ENCODE data around the gene RASIP1. TPM values are rescaled to one million over a fixed set of nuclear protein-coding genes. Genes with fewer than 3 reads are reported as not detected.

Gene RASIP1
- total and polyA plus RNA-seq, 2 of the 8 experiments (the other 6 are each of a cell fraction or from before 2014, with no cell fraction given) = 9.3 to 11.4 TPM

- TF ChIP-seq CEBPB (IDR thresholded peaks at IDR 0.05; ENCODE audit: low read depth, low read length) = no peak
- no peak for TF ChIP-seq RXRA (IDR thresholded peaks at IDR 0.05; ENCODE audit: insufficient read depth, low read depth, low read length)
- peak; percentile 71; the same call in 1 of the 2 replicates for TF ChIP-seq GABPA (IDR thresholded peaks at IDR 0.05; ENCODE audit: borderline replicate concordance, insufficient read depth, low read length)
- TF ChIP-seq FOSL1 (IDR thresholded peaks at IDR 0.05; ENCODE audit: insufficient read depth, low read depth, low read length) = no peak
- no peak for TF ChIP-seq ATF2 (IDR thresholded peaks at IDR 0.05; ENCODE audit: low read length)
- no peak for TF ChIP-seq CREB1 (IDR thresholded peaks at IDR 0.05)
- TF ChIP-seq CBX8 (IDR thresholded peaks at IDR 0.05; ENCODE audit: borderline replicate concordance, low read depth, low read length) = no peak
- no peak for TF ChIP-seq EP300 (IDR thresholded peaks at IDR 0.05; ENCODE audit: borderline replicate concordance in 1 of 2, low read depth in 2 of 2, low read length in 2 of 2)
- TF ChIP-seq KDM1A (IDR thresholded peaks at IDR 0.05; ENCODE audit: borderline replicate concordance, low read length) = peak; percentile 76; the same call in 1 of the 2 replicates
- TF ChIP-seq RFX5 (IDR thresholded peaks at IDR 0.05; ENCODE audit: borderline replicate concordance, low read depth, low read length) = peak; percentile 37; the same call in 1 of the 2 replicates
- no peak for TF ChIP-seq EZH2 (IDR thresholded peaks at IDR 0.05; ENCODE audit: low read depth, low read length, severe bottlenecking)
- no peak for TF ChIP-seq POLR2A (IDR thresholded peaks at IDR 0.05; ENCODE audit: control extremely low read depth in 1 of 2, low read depth in 2 of 2, low read length in 2 of 2)
- TF ChIP-seq SIRT6 (IDR thresholded peaks at IDR 0.05; ENCODE audit: low read length) = no peak
- no peak for TF ChIP-seq PHF8 (conservative IDR thresholded peaks at IDR 0.05; ENCODE audit: low read depth, low read length)
- TF ChIP-seq, protein P1, sequence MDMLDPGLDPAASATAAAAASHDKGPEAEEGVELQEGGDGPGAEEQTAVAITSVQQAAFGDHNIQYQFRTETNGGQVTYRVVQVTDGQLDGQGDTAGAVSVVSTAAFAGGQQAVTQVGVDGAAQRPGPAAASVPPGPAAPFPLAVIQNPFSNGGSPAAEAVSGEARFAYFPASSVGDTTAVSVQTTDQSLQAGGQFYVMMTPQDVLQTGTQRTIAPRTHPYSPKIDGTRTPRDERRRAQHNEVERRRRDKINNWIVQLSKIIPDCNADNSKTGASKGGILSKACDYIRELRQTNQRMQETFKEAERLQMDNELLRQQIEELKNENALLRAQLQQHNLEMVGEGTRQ (IDR thresholded peaks at IDR 0.05; ENCODE audit: low read length) = no peak
- no peak for TF ChIP-seq HDAC2 (IDR thresholded peaks at IDR 0.05; ENCODE audit: borderline replicate concordance in 1 of 2, low read depth in 2 of 2, low read length in 2 of 2)
- TF ChIP-seq EGR1 (IDR thresholded peaks at IDR 0.05; ENCODE audit: borderline replicate concordance, low read depth, low read length) = no peak
- no peak for TF ChIP-seq TAF7 (optimal IDR thresholded peaks at IDR 0.05; ENCODE audit: borderline replicate concordance, low read depth, low read length)
- no peak for TF ChIP-seq HDAC6 (IDR thresholded peaks at IDR 0.05; ENCODE audit: low read depth, low read length)
- no peak for TF ChIP-seq NANOG (IDR thresholded peaks at IDR 0.05; ENCODE audit: insufficient read depth, low read depth, low read length, poor library complexity, severe bottlenecking)
Observed at GRCh38 chr19:48674921-48675824, 65.2 kb downstream of the RASIP1 start (continued).

Data from H1 (cell line).